Renal pelvis (tissue), 4 donors: Measurements from ENCODE around the gene NUP50. TPM values are rescaled to one million over a fixed set of nuclear protein-coding genes. Genes with fewer than 3 reads are reported as not detected.
"Not testable (repeated sequence)": the region's sequence is repeated elsewhere in the genome, so short reads cannot be mapped to it uniquely, and the experiment has no call there.

Experiments used
- DNase-seq: peaks from one replicate; pipeline ENCODE4 v3.0.0-alpha.2; 2013
- polyA plus RNA-seq, 3 donors: library from polyadenylated mRNA; unstranded; fragments of 120-200 nt; gene quantifications; one replicate each; pipeline ENCODE4 v1.2.1, GENCODE V29; 2013; ENCODE audit not compliant: insufficient read length in 3 of 3

Gene NUP50
- polyA plus RNA-seq, 3 donors: 48.0 to 59.3 (median 52.8) TPM

DNA sequence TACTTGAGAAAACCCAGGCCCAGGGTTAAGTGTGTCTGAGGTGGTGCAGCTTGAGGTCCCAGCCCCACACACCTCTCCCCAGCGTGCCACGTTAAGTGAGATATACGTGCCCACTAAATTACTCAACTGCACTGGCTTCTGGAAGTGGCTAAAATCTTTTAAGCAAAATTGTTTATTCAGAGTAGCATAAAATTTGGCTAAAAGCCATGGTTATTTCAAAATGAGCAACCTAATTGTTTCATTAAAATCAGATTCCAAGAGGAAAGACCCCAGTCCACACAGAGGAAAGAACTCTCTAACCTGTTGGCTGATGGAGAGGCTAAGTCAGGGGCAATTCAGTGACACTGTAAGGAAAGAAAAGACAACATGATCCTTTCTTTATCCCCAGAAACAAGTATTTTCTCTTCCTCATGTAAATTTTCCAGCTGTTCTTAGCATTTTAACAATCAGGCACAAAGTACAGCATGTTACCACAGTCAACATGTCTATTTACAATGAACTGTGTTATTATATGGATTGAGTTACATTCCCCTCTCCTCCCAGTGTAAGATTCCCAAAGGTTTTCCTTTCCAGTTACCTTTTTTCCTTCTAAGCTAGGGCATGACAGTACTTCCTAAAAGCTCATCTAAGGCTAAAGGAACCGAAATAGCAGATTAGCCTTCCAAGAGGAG lies 26.6 kb downstream of the NUP50 start:
- no peak for DNase-seq

DNA sequence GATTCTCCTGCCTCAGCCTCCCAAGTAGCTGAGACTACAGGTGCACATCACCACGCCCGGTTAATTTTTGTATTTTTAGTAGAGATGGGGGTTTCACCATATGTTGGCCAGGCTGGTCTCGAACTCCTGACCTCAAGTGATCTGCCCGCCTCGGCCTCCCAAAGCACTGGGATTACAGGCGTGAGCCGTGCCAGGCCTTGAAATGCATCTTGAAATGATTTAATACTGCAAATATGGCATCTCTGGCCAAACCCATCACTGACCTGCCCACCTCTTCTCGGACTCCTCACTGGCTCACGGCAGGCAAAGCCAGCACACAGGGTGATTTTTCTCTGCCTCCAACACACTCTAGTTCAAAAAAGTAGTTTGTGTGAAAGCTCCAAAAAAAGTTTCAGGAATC lies 28.0 kb downstream of the NUP50 start:
- DNase-seq: not testable (repeated sequence)

DNA sequence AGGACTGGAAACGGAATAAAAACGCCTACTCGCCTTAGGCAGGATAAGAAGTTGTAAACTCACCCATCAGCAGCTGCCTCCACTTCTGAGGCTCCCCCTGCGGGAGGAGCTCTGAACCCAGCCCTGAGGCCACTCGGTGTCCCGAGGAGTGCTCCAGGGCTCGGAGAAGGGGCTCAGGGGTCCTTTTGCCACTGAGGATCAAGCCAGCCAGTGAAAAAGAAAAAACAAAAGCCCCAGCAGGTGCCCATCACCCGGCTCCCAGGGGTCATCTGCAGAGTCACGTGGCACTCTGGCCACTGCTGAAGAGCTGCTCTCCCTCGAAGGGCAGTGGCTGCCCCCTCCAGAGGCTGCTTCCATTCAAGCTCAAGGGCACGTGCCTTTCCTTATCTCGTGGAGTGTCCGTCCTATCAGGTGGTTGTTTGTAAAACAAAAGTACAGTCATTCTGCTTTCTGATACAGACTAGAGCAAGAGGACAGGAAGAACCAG lies 29.0 kb downstream of the NUP50 start:
- DNase-seq: no peak

DNA sequence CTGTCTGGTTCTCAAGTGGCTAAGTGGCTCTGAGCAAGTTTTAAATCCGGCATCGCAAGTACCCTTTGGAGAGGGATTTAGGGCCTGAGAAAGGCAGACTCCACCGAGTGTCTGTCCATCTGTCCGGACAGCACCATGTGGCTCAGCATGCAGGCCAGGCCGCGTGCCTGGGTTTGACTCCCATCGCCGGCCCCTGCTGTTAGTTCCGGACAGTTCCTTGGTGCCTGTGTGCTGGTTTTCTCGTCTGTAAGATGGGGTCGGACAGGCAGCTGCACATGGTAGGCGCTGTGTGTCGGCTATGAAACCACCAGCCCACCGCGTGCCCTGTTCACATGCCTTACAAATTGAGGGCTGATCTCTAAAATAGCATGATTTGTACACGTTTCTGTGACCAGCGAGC lies 31.0 kb downstream of the NUP50 start:
- no peak for DNase-seq

DNA sequence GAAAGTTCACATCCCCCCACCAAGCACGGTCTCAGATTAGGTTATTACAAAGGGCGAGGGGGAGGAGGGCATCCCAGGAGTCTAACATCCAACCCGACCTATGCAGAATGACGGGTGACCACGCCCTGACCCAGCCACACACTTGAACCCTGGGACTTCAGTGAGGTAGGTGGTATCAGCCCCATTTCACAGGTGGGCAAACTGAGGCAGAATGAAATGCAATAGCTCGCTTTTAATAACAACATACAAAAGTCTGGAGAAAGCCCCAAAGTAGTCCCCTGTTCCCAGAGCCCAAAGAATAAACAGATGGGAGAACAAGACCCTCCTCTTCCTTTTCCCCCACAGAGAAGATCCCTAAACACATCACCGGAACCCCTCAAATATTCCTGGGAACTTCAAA lies 31.9 kb downstream of the NUP50 start:
- no peak for DNase-seq

DNA sequence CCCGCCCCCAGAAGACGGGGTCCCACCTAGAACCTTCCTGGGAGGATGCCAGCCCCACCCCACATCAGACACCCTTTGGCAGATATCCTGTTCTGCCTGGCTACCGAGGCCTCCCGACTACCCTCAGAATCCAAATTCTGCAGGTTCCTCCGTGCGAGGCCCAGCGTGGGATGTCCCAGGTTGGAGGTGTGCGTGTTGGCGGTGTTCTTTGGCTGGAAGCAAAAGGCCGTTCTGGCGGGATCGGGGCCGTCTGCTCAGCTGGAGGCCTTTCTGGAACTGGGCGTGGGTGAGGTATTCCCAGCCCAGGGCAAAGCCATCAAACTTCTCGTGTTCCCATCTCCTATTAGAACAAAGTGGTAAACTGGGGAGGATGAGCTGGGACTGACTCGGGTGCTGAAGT lies 32.6 kb downstream of the NUP50 start:
- no peak for DNase-seq

DNA sequence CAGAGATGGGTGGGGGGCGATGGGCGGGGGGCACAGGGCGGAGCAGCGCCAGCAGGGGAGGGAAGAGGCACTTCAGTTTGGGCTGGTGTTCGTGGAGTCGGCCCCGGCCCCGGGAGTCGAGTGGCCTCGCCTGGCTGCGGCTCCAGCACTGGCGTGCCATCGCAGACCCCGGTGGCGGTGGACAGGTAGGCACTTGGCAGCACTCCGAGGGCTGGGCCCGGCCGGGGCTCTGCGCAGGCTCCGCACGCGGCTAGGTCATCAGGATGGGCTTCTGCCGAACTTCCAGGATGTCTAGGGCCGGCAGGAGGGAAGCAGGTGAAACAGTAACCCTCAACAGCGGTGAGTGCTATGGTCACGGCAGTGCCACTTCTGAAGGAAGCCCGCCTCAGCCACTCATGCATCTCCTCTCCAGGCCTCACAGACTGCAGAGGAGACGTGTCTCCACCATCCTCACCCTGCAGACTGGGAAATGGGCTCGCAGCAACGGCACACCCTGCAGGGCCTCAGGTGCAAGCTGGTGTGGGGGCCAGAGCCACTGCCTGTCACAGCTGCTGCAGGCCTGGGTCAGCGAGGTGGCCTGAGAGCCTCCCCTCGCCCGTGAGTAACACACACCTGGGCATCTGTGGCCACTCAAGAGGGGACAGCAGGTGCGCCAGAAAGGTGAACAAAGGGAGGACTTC lies 33.3 kb downstream of the NUP50 start:
- no peak for DNase-seq

DNA sequence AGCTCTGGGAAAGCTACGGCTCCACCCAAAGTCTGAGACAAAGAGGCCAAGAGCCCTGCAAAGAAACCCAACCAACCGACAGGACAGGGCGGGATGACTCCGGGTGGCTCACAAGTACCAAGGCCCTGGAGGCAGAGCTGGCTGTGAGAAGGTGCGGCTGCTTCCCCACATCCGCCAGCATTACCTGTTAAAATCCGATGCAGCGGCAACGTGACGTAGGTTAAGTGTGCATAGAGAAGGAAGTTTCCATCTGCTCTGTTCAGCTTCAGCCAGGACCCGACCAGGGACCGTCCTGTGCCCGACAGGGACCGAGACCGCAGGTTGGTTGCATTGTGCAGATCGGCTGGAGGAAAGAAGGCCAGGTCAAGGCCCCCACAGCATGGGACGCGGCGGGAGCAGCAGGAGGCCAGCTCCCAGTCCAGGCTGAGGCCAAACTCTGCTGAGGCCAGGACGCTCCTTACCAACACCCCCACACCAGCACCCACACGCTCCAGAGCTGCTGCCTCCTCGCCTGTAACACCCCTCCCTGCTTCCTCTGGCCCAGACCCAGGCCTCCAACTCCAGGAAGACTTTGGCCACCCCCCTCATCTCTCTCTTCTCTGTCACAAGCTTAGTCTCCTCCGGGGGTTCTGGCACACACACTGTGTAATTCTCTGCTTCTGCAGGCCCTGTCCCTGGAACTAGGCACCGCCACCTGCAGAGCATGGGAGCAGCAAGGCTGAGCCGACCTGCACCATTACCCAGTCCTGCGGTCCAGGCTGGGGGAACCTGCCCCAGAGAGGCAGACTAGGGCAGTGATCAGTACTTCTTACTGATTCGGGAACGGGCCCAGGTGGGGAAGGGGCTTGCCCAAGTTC lies 34.1 kb downstream of the NUP50 start:
- DNase-seq: no peak

DNA sequence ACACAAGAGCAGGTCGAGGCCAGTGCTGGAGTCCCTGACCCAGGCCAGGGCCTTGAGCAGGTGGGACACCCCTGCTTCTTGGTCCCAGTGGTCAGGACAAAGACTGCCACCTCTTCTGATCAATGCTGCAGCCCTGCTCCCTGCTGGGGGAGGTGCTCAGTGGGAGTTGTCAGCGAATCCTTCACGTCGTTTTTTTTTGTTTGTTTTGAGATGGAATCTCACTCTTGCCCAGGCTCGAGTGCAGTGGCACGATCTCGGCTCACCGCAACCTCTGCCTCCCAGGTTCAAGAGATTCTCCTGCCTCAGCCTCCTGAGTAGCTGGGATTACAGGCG lies 34.7 kb downstream of the NUP50 start:
- no peak for DNase-seq

DNA sequence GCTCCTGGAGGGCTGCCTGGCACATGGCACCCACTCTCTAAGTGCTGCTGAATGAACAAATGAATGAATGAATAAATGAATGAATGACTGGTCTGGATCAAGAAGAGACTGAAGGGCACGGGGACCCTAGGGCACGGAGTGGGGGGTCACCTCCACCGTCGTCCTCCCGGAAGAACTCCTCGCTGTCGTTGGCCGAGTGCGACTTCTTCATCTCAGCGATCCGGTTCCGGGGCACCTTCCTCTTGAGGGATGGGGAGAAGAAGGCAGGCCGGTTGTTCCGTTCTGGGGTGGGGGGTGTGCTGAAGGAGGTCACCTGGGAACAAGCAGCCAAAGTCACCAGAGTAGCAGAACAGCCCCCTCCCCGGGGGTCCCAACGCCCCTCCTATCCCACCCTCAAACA lies 36.0 kb downstream of the NUP50 start:
- no peak for DNase-seq

DNA sequence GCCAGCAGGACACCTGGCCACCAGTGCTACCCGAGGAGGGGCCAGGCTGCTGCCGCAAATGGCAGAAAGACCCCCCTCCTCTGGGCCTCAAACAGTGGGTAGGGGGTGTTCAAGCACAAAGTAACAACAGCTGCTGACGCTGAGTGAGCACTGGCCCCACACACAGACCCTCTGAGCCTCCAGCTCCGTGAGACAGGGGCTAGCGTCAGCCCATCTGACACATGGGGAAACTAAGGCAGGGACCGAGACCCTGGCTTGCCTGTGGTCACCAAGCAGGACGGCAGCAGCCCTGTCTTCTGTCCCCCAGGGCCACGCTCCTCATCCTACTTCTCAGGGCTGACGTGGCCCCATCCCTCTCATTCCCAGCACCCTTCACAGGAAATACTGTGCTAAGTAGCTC lies 36.5 kb downstream of the NUP50 start:
- DNase-seq: no peak

DNA sequence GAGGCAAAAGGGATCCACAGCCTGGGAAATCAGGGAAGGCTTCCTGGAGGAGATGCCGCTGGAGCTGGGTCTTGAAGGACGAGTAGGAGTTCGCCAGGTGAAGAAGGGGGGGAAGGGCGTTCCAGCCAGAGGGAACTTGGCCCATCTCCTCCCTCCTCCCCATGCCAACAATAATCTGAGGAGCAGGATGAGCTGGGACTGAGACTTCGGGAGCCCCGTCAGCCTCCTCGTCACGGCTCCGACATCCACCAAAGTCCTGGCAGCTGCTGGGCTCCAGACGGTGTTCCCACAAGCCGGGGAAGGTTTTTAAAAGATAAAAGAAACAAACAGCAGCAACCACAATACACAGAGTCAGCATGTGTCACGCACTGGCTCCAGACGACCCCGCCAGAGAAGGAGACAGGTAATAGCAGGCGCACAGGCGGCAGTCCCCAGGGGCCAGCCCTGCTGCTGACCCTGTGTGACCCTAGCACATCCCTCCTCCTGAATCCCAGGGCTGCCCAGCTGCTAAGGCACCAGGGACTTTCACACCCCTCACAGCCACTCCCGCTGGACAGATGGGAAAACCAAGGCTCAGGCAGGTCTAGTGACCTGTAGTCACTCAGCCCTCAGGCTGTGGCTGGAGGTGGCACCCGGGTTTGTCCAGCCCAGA lies 37.3 kb downstream of the NUP50 start:
- no peak for DNase-seq

DNA sequence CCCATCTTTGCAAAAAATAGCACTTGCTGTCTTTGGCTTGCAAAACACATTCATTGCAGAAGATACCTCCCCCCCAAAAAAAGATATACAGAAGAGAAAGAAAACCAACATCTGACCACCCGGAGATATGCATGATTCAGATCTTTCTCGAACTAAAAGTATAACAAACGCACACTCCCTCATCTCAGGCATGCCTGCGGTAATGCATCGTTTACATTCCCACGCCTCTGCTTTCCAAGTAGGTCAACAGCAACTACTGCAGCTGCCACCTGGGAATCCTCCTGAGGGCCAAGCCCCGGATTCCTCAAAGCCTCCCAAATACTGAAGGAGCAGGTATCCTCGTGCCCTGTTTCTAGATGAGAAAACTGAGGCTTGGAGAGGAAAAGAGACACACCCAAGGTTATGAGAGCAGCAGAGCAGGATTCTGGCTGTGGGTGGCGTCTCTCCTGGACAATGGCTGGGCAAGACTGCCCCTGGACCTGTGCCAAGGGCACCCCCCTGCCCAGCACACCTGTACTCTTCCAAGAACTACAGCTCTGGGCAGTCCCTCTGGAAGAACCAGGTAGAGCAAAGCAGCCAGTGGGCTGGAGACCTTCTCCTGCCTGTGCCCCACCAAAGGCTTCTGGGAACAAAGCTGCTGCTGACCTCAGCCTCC lies 38.1 kb downstream of the NUP50 start:
- no peak for DNase-seq

DNA sequence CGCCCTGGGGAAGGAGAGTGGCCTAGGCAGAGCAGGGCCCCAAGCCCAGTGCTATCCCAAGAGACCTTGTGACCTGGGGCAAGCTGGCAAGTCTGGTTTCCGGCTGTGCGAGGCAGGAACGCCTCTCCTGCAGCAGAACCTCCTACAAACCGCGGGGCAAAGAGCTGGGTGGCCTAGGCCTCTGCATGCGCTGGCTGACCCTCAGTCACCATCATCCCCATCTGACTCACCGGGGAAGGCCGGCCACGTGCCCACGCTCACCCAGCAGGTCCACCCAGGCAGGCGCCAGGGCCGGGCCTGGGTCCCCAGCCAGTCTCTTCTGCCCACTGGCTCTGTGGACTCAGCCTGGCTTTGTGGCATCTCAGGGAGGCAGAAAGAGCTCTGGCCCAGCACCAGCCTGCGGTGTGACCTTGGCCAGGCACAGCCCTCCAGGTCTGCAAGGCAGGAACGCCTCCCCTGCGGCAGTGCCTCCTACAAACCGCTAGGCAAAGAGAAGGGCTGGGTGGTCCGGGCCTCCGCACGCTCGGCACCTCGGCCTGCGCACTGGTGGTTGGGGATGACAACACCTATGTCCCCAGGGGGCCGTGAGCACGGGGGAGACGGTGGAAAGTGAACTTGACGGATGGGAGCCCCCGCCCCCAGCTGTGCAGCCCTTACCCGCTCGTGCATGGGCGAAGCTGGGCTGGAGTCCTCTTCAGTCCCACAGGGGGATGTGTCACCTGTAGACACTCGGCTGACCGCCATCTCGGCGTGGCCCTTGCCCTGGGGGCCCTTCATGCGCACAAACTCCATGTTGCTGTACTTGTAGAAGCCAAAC lies 38.8 kb downstream of the NUP50 start:
- DNase-seq: no peak

DNA sequence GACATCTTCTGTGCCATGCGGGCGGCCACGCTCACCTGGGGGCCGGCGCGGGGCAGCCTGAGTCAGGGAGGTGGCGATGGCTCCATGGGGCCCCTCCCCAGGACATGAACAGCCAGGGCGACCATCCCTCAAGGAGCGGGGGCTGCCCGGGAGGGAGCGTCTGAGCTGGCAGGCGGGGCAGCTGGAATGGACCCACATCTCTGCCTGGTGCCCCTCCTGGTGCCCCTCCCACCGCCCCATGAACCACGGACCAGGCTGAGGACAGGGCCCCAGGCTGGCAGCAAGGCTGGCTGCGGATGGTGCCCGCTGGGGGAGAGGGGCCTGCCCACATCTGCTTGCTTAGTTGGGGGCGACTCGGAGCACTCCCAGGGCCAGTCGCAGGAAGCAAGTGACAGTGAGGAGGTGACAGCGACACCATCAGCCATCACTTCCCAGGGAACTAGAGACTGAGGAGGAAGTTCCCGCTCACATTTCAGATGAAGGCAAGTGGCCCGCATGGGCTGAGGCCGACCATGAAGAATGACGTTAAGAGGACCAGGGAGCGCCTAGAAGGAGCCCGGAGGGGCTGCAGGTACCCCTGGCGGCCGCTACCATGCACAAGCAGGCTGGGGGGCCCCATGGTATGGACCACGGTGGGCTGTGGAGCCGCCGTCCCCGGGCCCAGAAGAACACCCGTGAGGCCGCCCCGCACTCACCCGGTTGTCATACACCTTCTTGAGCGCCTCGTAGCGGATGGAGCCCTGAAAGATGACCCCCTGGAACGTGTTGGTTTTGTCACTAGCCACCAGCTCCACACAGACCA lies 39.6 kb downstream of the NUP50 start:
- DNase-seq: no peak

DNA sequence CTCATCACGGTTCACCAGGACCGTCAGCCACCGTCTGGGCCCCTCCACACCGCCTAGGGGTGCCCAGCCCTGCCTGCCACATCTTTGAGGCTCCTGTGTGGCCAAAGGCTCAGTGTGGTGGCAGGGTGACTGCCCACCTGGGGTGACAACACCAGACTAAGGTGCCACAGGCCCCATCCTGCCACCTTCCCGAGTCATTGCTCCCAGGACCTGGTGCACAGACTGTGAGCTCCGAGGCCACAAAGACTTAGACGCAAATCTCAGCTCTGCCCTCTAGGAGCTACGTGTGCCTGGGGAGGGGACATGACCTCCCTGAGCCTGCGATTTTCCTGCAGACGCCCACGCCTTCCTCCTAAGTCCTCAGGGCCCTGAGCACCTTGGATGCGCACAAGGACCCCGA lies 40.5 kb downstream of the NUP50 start:
- DNase-seq: no peak

DNA sequence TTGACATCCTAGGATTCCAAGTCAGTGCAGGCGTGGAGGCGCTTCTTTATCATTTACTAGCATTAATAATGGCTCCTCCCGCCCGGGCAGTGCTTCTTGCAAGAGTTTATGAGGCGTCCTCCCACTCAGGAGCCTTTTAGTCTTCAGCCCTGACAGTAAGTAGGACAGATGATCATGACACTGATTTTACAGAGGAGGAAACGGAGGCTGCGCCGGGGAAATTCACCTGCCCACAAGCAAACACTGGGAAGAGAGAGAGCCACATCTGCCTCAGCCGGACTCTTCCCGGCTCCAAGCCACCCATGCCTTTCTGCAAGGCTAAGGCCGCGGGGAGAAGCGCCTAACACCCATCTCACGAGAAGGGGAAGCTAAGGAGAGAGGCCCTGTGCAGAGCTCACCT lies 41.1 kb downstream of the NUP50 start:
- DNase-seq: no peak

DNA sequence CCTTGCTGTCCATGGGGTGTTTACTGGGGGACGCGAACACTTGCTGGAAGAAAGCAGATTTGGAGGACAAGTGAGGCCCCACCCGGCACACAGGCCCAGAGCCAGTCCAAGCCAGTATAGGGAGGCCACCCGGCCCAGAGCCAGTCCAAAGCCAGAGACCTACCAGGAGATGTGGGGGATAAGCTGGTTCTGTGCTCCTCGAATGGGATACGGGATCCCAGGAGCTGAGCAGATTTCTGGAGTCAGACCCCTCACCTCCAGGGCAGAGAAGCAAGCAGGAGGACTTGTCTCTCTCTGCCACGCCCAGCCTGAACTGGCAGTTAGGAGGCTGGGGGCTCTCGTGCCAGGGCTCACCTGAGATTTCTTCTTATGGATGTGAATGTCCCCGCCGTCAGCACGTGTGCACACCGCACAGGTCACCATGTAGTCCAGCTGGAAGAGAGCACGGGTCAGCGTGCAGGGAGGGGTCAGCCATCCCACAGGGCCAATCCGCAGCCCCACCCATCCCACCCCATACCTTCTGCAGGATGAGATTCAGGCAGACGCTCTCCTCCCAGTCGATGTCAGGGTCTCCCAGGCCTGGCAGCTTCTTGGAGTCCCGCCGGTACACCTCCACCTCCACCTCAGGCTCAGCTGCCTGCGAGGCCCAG lies 41.7 kb downstream of the NUP50 start:
- no peak for DNase-seq

DNA sequence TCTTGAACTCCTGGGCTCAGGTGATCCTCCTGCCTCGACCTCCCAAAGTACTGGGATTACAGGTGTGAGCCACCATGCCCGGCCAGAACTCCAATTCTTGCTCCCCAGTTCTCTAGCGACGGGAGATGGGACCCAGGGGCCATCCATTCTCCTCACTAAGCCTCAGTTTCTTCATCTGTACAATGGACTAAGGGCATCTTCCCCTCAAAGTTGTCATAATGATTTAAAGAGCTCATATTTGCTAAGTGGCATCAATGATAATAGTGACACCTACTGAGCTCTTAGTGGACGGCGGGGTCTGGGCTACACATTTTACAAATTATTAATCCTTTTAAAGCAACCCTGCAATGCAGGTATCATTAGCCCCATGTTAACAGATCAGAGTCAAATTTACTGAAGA lies 42.5 kb downstream of the NUP50 start:
- DNase-seq: no peak

DNA sequence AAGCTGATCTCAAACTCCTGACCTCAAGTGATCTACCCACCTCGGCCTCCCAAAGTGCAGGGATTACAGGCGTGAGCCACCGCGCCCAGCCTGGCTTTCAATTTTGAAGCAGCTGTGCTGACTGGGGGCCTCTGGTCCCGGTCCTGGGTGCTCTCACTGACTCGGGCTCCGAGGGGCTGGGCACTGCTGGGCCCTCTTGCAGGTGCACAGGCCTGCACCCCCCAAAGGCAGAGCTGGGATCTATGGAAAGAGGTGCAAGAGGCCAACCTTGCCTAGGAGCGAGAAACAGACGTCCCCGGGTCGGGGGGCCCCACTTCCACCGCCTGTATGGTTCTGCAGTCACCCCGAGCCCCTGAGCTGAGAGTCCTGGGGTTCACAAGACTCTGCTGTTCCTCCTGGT lies 43.8 kb downstream of the NUP50 start:
- no peak for DNase-seq
